ENCODE data around the gene ASS1. TPM values are rescaled to one million over a fixed set of nuclear protein-coding genes. Genes with fewer than 3 reads are reported as not detected.

ASS1 gene
- total RNA-seq, 1 experiment from 2014 or later = 25.2 TPM

- H3K4me3 ChIP-seq = no peak overlapping the region
- H3K9me3 ChIP-seq (replicated peaks) = no peaks in the 10 kb centered on the region
- no peak for DNase-seq (ENCODE audit: low read depth in 1 of 2, low spot score in 2 of 2)
- no peaks in the 10 kb centered on the region for H3K4me1 ChIP-seq (replicated peaks)
- H3K36me3 ChIP-seq = no peaks in the 10 kb centered on the region
- H3K27me3 ChIP-seq (replicated peaks) = no peaks in the 10 kb centered on the region
- no peak overlapping the region for H3K27ac ChIP-seq
Measured at GRCh38 chr9:130508218-130508617, 63.5 kb downstream of the ASS1 start.

DNA sequence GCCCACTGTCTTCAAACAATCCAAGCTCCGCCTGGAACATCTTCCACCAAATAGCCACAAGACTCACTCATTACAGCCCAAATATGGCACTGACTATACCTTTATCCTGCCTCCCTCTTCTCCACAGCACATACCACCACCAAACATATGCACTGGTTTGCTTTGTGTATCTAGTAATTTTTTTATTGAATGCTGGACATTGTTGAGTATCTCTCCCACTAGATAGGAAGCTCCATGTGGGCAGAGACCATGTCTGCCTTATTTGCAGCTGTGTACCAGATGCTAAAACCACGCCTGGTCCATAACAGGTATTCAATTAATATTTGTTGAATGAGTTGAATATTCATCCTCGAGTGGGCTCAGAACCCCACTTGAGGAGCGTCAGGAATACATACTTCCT is 67.4 kb downstream of the ASS1 start:
- DNase-seq (ENCODE audit: low read depth in 1 of 2, low spot score in 2 of 2) = no peak

GRCh38 chr9:130513078-130513477 is 68.3 kb downstream of the ASS1 start:
- Histone ChIP-seq H3K9me3 (replicated peaks) (no peaks in the 10 kb centered on the region), H3K36me3 (no peaks in the 10 kb centered on the region), H3K4me3 (no peak overlapping the region), H3K27ac (no peak overlapping the region), H3K27me3 (replicated peaks) (no peaks in the 10 kb centered on the region), H3K4me1 (replicated peaks) (no peaks in the 10 kb centered on the region)
- no peak for DNase-seq (ENCODE audit: low read depth in 1 of 2, low spot score in 2 of 2)

More for the DNA sequence above, 67.4 kb downstream of the ASS1 start:
- Histone ChIP-seq H3K4me1 (replicated peaks) (no peaks in the 10 kb centered on the region), H3K27ac (no peak overlapping the region), H3K4me3 (no peak overlapping the region), H3K36me3 (no peaks in the 10 kb centered on the region), H3K27me3 (replicated peaks) (no peaks in the 10 kb centered on the region), H3K9me3 (replicated peaks) (no peaks in the 10 kb centered on the region)

DNA sequence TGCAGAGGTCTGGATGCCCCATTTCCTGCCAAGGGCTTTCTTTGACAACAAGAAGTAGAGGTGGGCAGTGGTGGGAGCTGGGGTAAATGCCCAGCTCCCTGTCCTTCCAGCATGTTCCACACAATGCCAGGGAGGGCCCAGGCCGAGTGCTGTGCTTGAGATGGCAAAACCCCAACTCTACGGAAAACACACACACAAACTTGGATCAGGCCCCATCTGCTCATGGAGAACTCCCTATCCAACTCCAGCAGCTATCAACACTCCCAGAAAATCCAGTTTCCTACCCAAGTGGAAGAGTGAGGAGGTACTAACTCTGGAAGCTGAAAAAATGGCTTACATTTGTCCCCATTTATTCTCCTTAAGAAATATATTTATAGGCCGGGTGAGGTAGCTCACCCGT is 73.5 kb downstream of the ASS1 start:
- H3K27me3 ChIP-seq (replicated peaks) = no peaks in the 10 kb centered on the region
- H3K9me3 ChIP-seq (replicated peaks) = no peaks in the 10 kb centered on the region
- H3K27ac ChIP-seq = no peak overlapping the region
- DNase-seq (ENCODE audit: low read depth in 1 of 2, low spot score in 2 of 2) = no peak
- no peaks in the 10 kb centered on the region for H3K36me3 ChIP-seq
- no peak overlapping the region for H3K4me3 ChIP-seq
- no peaks in the 10 kb centered on the region for H3K4me1 ChIP-seq (replicated peaks)

GRCh38 chr9:130518943-130519799 is 74.4 kb downstream of the ASS1 start:
- H3K4me3 ChIP-seq = no peak overlapping the region
- H3K27me3 ChIP-seq (replicated peaks) = no peaks in the 10 kb centered on the region
- no peaks in the 10 kb centered on the region for H3K36me3 ChIP-seq
- no peak for DNase-seq (ENCODE audit: low read depth in 1 of 2, low spot score in 2 of 2)
- no peaks in the 10 kb centered on the region for H3K4me1 ChIP-seq (replicated peaks)
- no peaks in the 10 kb centered on the region for H3K9me3 ChIP-seq (replicated peaks)
- no peak overlapping the region for H3K27ac ChIP-seq

- no peaks in the 10 kb centered on the region for H3K36me3 ChIP-seq
- no peaks in the 10 kb centered on the region for H3K4me1 ChIP-seq (replicated peaks)
- H3K27me3 ChIP-seq (replicated peaks) = no peaks in the 10 kb centered on the region
- H3K9me3 ChIP-seq (replicated peaks) = no peaks in the 10 kb centered on the region
- no peak for DNase-seq (ENCODE audit: low read depth in 1 of 2, low spot score in 2 of 2)
- no peak overlapping the region for H3K4me3 ChIP-seq
- H3K27ac ChIP-seq = no peak overlapping the region
Measured at GRCh38 chr9:130519927-130520326, 75.2 kb downstream of the ASS1 start.

DNA sequence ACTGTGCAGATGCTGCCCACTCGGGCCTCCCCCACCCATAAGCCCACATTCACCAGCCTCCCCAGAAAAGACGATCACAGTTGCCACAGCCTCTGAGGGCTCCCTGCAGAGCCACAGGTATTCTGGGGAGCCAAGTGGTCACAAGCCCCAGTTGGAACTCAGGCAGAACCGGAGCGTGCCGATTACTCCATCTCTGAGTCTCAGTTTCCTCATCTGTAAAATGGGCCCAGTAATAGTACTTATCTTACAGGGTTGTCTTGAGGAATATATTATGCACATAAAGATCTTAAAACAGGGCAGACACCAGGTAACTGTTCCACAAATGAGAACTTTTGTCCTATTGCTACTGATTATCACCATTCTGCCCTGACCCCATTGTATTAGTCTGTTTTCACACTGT is 77.0 kb downstream of the ASS1 start:
- H3K4me1 ChIP-seq (replicated peaks) = no peaks in the 10 kb centered on the region
- no peak overlapping the region for H3K27ac ChIP-seq
- no peak for DNase-seq (ENCODE audit: low read depth in 1 of 2, low spot score in 2 of 2)
- no peak overlapping the region for H3K4me3 ChIP-seq
- no peaks in the 10 kb centered on the region for H3K27me3 ChIP-seq (replicated peaks)
- no peaks in the 10 kb centered on the region for H3K36me3 ChIP-seq
- no peaks in the 10 kb centered on the region for H3K9me3 ChIP-seq (replicated peaks)

DNA sequence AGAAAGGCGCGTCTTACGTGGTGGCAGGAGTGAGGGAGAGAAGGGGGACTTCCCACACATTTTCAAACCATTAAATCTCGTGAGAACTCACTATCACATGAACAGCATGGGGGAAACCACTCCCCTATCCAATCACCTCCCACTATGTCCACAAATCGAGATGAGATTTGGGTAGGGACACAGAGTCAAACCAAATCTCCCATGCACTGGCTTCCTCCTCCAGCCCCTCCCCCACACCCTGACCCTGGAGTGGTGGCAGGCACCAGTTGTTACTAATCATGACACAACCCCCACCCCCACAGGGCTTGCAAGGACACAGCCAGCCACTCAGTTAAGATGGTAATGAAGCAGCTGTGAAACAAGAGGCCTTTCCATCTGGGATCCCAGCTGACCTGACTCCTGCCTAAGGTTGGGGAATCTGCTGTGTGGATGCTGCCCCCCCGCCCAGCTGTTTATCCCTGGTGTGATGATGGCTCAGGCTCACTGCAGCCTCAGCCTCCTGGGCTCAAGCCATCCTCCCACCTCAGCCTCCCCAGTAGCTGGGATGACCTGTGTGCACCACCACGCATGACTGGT is 77.6 kb downstream of the ASS1 start:
- no peak overlapping the region for H3K4me3 ChIP-seq
- no peaks in the 10 kb centered on the region for H3K4me1 ChIP-seq (replicated peaks)
- no peak for DNase-seq (ENCODE audit: low read depth in 1 of 2, low spot score in 2 of 2)
- no peaks in the 10 kb centered on the region for H3K9me3 ChIP-seq (replicated peaks)
- H3K36me3 ChIP-seq = no peaks in the 10 kb centered on the region
- no peaks in the 10 kb centered on the region for H3K27me3 ChIP-seq (replicated peaks)
- H3K27ac ChIP-seq = no peak overlapping the region

- Histone ChIP-seq H3K27ac (no peak overlapping the region), H3K36me3 (no peaks in the 10 kb centered on the region), H3K9me3 (replicated peaks) (no peaks in the 10 kb centered on the region), H3K4me3 (no peak overlapping the region), H3K27me3 (replicated peaks) (no peaks in the 10 kb centered on the region; the same call in 1 of the 2 replicates), H3K4me1 (replicated peaks) (no peaks in the 10 kb centered on the region)
- DNase-seq (ENCODE audit: low read depth in 1 of 2, low spot score in 2 of 2) = no peak
Measured at GRCh38 chr9:130523921-130524320, 79.2 kb downstream of the ASS1 start.

DNA sequence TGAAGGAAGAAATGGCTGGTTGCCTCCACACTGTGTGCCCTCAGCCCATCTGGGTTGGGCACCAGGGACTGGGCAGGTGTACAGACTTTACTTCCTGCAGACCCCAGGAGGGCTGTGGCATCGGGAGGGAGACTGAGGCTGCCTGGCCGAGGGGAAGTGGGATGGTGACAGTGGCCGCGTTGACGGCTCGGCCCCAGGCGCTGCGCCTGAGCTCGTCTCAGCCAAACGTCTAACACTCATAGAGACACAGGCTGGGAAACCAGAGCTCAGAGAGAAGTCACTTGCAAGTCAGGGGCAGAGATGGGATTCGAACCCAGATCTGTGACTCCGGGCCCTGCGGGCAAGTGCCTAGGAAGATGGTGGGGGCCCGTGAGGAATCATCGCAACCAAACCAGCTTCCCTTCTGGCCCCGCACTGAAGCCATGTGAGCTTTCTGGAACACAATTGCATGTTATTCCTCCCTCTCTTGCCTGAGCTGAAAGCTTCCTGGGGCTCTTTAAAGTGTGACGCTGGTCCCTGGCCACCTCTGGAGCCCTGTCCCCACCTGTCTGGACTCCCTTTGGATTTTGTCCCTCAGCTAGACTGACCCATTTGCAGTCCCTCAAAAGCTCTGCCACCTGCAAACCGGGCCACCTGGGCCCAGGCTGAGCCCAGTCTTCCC is 81.6 kb downstream of the ASS1 start:
- Histone ChIP-seq H3K27ac (no peak overlapping the region), H3K4me1 (replicated peaks) (no peaks in the 10 kb centered on the region), H3K9me3 (replicated peaks) (no peaks in the 10 kb centered on the region), H3K36me3 (no peaks in the 10 kb centered on the region), H3K27me3 (replicated peaks) (peaks cover 7% of the 10 kb centered on the region), H3K4me3 (no peak overlapping the region)
- DNase-seq (ENCODE audit: low read depth in 1 of 2, low spot score in 2 of 2) = no peak

DNA sequence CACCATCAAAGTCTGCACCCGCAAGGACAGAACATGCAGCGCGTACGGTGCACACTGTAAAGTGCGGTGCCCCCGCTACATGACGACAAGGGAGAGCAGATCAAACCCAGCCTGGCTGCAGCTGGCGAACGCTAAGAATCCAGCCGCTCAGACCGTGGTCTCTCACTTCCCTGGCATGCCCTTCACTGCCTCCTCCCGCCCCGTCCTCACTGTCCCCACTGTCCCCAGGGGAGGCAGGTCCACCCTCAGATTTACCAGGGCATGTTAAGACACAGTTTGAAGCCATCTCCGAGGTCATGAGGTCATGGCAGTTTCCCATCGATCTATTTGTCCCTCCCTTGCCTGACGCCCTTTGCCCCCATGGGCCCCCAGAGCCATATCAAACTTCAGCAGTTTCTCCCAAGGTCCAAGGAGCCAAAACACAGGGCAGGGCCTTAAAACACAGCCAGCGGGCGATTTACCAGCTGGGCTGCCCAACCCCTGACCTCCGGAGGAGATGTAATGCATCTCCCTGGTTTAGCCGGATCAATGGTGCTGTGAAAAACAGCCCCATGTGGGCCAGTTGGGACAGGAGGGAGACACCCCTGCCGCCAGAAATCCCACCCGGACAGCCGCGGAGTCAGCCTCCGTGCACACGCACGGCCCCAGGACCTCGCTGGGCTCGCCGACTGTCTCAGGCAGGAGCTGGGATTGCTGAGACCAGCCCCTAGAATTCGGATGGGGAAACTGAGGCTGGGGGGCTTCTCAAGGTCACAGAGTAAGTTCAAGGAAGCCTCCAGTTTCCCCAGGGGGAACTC is 82.3 kb downstream of the ASS1 start:
- Histone ChIP-seq H3K36me3 (no peaks in the 10 kb centered on the region), H3K4me3 (no peak overlapping the region), H3K4me1 (replicated peaks) (no peaks in the 10 kb centered on the region), H3K27ac (no peak overlapping the region), H3K9me3 (replicated peaks) (no peaks in the 10 kb centered on the region), H3K27me3 (replicated peaks) (peaks cover 8% of the 10 kb centered on the region)
- DNase-seq (ENCODE audit: low read depth in 1 of 2, low spot score in 2 of 2) = no peak

DNA sequence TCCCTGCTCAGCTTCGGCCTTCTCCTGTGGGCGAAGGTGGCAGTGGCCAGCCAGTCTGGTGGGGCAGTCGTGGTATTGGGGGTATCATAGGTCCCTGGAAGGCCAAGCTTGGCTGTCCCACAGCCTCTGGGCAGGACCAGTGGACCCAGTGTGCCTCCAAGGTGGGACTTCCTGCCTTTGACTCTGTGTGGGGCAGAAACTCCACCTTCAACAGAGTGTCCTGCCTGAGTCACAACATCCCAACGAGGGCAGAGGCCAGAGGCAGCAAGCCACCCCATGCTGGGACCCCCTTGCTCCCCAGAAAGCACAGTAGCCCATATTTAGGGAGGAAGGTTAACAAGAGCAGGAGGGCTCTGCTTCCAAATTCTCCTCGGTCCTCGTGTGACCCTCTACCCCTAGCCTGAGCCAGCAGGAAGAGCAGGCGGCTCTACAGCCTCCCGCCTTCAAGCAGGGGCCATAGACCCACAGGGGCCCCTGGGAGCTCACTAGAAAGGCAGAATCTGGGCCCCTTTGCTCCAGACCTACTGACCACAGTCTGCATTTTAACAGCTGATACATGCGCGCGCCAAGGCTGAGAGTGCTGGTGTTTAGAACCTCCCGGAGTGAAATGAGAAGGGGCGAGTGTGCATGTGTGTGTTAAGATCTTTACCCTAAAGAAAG is 83.0 kb downstream of the ASS1 start:
- H3K36me3 ChIP-seq = no peaks in the 10 kb centered on the region
- no peak overlapping the region for H3K4me3 ChIP-seq
- peaks cover 8% of the 10 kb centered on the region for H3K27me3 ChIP-seq (replicated peaks)
- no peak overlapping the region for H3K27ac ChIP-seq
- H3K9me3 ChIP-seq (replicated peaks) = no peaks in the 10 kb centered on the region
- no peaks in the 10 kb centered on the region for H3K4me1 ChIP-seq (replicated peaks)
- DNase-seq (ENCODE audit: low read depth in 1 of 2, low spot score in 2 of 2) = no peak

DNA sequence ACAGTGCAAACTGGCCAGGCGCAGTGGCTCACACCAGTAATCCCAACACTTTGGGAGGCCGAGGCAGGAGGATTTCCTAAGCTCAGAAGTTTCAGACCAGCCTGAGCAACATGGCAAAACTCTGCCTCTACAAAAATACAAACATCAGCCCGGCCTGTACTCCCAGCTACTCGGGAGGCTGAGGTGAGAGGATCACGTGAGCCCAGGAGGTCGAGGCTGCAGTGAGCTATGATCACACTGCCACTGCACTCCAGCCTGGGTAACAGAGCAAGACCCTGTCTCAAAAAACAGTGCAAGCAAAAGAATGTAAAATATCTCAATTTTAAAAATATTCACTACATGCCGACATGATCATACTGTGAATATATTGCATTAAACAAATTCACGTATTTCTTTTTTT is 83.9 kb downstream of the ASS1 start:
- no peaks in the 10 kb centered on the region for H3K36me3 ChIP-seq
- no peaks in the 10 kb centered on the region for H3K9me3 ChIP-seq (replicated peaks)
- DNase-seq (ENCODE audit: low read depth in 1 of 2, low spot score in 2 of 2) = no peak
- H3K27me3 ChIP-seq (replicated peaks) = peaks cover 8% of the 10 kb centered on the region
- no peak overlapping the region for H3K4me3 ChIP-seq
- H3K4me1 ChIP-seq (replicated peaks) = no peaks in the 10 kb centered on the region
- no peak overlapping the region for H3K27ac ChIP-seq

All from SJSA1 (cell line).